ENCODE data around the gene NSL1.
"Not testable (repeated sequence)": the region's sequence is repeated elsewhere in the genome, so short reads cannot be mapped to it uniquely, and the experiment has no call there.

NSL1 gene

GRCh38 chr1:212775241-212775640, 16.3 kb downstream of the NSL1 start:
- H3K9me3 ChIP-seq (replicated peaks in 1 of 11), result peaks cover 6 to 25% (median 20%) of the 10 kb centered on the region in 11 experiments
- no peak overlapping the region for H3K9ac ChIP-seq
- H3K4me3 ChIP-seq, result no peak overlapping the region
- no peaks in the 10 kb centered on the region for H4K20me1 ChIP-seq
- H3K27me3 ChIP-seq, result no peaks in the 10 kb centered on the region
- H3K4me2 ChIP-seq, result peak overlapping the region in 6 of 11 experiments; percentile 17 to 70 (median 50); a peak in 7 of 22 replicates
- H3K27ac ChIP-seq, result peak overlapping the region in 4 of 11 experiments; percentile 8 to 58 (median 22); a peak in 1 of 22 replicates
- H3K4me1 ChIP-seq, result peaks cover 0 to 73% (median 16%) of the 10 kb centered on the region in 10 experiments; a peak in 16 of 20 replicates
- TF ChIP-seq Cebpa-rat (IDR thresholded peaks at IDR 0.05), result no peak
- H3K36me3 ChIP-seq, result peaks cover 3 to 53% (median 38%) of the 10 kb centered on the region in 11 experiments; a peak in 19 of 22 replicates

DNA sequence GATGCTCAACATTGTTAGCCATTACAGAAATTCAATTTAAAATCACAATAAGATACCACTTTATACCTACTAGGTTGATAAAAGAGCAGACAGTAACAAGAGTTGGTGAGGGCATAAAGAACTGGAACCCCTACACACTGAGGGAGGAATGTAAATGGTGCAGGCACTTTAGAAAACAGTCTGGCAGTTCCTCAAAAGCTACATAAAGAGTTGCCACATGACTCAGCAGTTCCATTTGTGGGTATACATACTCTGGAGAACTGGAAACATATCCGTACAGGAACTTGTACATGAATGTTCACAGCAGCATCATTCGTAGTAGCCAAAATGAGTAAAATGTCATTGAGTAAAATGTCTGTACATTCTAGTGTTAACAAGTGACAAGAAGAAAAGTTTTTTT, 17.0 kb downstream of the NSL1 start:
- Histone ChIP-seq H3K27me3 (no peaks in the 10 kb centered on the region), H4K20me1 (no peaks in the 10 kb centered on the region), H3K4me3 (no peak overlapping the region), H3K36me3 (peaks cover 9 to 60% (median 38%) of the 10 kb centered on the region in 11 experiments; a peak in 20 of 22 replicates), H3K27ac (peak overlapping the region in 5 of 11 experiments; percentile 1 to 58 (median 30); a peak in 7 of 22 replicates), H3K4me1 (peaks cover 0 to 73% (median 16%) of the 10 kb centered on the region in 10 experiments; a peak in 16 of 20 replicates), H3K4me2 (peak overlapping the region in 6 of 11 experiments; percentile 17 to 70 (median 50); a peak in 10 of 22 replicates), H3K9ac (no peak overlapping the region), H3K9me3 (replicated peaks in 1 of 11) (peaks cover 13 to 32% (median 27%) of the 10 kb centered on the region in 11 experiments)
- TF ChIP-seq Cebpa-rat (IDR thresholded peaks at IDR 0.05), result no peak

GRCh38 chr1:212773011-212773410, 18.6 kb downstream of the NSL1 start:
- H4K20me1 ChIP-seq, result no peaks in the 10 kb centered on the region
- H3K36me3 ChIP-seq, result peaks cover 24 to 76% (median 52%) of the 10 kb centered on the region in 11 experiments
- peaks cover 28 to 47% (median 43%) of the 10 kb centered on the region in 11 experiments for H3K9me3 ChIP-seq (replicated peaks in 1 of 11)
- H3K27ac ChIP-seq, result no peak overlapping the region
- H3K27me3 ChIP-seq, result no peaks in the 10 kb centered on the region
- H3K4me3 ChIP-seq, result no peak overlapping the region
- TF ChIP-seq Cebpa-rat (IDR thresholded peaks at IDR 0.05), result no peak
- no peak overlapping the region for H3K9ac ChIP-seq
- peak overlapping the region in 3 of 11 experiments; percentile 33 to 70 (median 70); a peak in 4 of 22 replicates for H3K4me2 ChIP-seq
- H3K4me1 ChIP-seq, result peaks cover 0 to 71% (median 16%) of the 10 kb centered on the region in 10 experiments; a peak in 16 of 20 replicates

- Histone ChIP-seq H3K4me2 (peak overlapping the region in 2 of 11 experiments; percentile 2 to 35; a peak in 2 of 22 replicates), H3K9ac (no peak overlapping the region)
- no peak for TF ChIP-seq Cebpa-rat (IDR thresholded peaks at IDR 0.05)
Measured at GRCh38 chr1:212771341-212771740, 20.2 kb downstream of the NSL1 start.

DNA sequence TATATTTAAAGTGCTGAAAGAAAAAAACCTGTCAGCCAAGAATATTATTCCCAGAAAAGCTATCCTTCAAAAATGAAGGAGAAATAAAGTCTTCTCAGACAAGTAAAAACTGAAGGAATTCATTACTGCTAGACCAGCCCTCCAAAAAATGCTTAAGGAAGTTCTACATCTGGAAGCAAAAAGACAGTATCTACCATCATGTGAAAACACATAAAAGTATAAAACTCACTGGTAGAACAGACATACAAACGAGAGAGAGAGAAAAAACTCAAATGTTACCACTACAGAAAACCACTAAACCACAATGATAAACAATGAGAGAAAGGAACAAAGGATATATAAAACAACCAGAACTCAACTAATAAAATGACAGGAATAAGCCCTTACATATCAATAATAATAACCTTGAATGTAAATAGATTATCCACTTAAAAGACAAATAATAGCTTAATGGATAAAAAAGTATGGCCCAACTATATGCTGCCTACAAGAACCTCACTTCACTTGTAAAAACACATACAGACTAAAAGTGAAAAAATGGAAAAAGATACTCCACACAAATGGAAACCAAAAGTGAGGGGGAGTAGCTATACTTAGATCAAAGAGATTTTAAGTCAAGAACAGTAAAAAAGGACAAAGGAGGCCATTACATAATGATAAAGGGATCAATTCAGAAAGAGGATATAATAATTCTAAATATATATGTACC, 22.0 kb downstream of the NSL1 start:
- no peaks in the 10 kb centered on the region for H3K27me3 ChIP-seq
- H3K4me3 ChIP-seq, result 0 out of 20 replicates have a peak overlapping the region, but pooled peaks of 1 of the 10 experiments have one; percentile 14
- TF ChIP-seq Cebpa-rat (IDR thresholded peaks at IDR 0.05), result no peak
- no peak overlapping the region for H3K27ac ChIP-seq
- H3K36me3 ChIP-seq, result peaks cover 45 to 95% (median 76%) of the 10 kb centered on the region in 11 experiments
- H3K4me2 ChIP-seq, result no peak overlapping the region
- no peaks in the 10 kb centered on the region for H4K20me1 ChIP-seq
- peaks cover 55 to 76% (median 69%) of the 10 kb centered on the region in 11 experiments for H3K9me3 ChIP-seq (replicated peaks in 1 of 11)
- no peak overlapping the region for H3K9ac ChIP-seq
- H3K4me1 ChIP-seq, result peaks cover 0 to 42% (median 4%) of the 10 kb centered on the region in 10 experiments; a peak in 14 of 20 replicates

More at GRCh38 chr1:212771341-212771740, 20.2 kb downstream of the NSL1 start:
- no peak overlapping the region for H3K4me3 ChIP-seq
- peaks cover 45 to 64% (median 59%) of the 10 kb centered on the region in 11 experiments for H3K9me3 ChIP-seq (replicated peaks in 1 of 11)
- peaks cover 34 to 86% (median 60%) of the 10 kb centered on the region in 11 experiments for H3K36me3 ChIP-seq
- peaks cover 0 to 55% (median 12%) of the 10 kb centered on the region in 10 experiments; a peak in 16 of 20 replicates for H3K4me1 ChIP-seq
- no peak overlapping the region for H3K27ac ChIP-seq
- no peaks in the 10 kb centered on the region for H3K27me3 ChIP-seq
- H4K20me1 ChIP-seq, result no peaks in the 10 kb centered on the region

DNA sequence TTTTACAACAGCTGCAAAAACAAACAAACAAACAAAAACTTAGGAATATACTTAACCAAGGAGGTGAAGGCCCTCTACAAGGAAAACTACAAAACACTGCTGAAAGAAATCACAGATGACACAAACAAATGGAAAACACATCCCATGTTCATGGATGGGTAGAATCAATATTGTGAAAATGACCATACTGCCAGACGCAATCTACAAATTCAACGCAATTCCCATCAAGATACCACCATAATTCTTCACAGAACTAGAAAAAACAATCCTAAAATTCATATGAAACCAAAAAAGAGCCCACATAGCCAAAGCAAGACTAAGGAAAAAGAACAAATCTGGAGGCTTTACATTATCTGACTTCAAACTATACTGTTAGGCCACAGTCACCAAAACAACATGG, 24.8 kb downstream of the NSL1 start:
- H3K4me2 ChIP-seq, H3K9ac ChIP-seq, H3K4me3 ChIP-seq, H4K20me1 ChIP-seq, H3K27ac ChIP-seq, H3K27me3 ChIP-seq: not testable (repeated sequence)
- H3K36me3 ChIP-seq, result peaks cover 58 to 94% (median 82%) of the 10 kb centered on the region in 11 experiments
- peaks cover 58 to 79% (median 75%) of the 10 kb centered on the region in 11 experiments for H3K9me3 ChIP-seq (replicated peaks in 1 of 11)
- peaks cover 0 to 24% (median 0%) of the 10 kb centered on the region in 10 experiments; a peak in 4 of 20 replicates for H3K4me1 ChIP-seq

DNA sequence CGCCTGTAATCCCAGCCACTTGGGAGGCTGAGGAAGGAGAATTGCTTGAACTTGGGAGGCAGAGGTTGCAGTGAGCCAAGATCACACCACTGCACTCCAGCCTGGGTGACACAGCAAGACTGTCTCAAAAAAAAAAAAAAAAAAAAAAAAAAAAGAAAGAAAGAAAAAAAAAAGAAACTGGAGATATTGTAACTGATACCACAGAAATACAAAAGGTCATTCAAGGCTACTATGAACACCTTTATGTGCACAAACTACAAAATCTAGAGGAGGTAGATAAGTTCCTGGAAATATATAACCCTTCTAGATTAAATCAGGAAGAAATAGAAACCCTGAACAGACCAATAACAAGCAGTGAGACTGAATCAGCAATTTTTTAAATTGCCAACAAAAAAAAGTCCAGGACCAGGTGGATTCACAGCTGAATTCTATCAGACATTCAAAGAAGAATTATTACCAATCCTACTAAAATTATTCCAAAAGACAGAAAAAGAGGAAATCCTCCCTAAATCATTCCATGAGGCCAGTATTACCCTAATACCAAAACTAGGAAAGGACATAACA, 26.8 kb downstream of the NSL1 start:
- Histone ChIP-seq H3K36me3 (peaks cover 63 to 94% (median 81%) of the 10 kb centered on the region in 11 experiments), H3K4me1 (peaks cover 0 to 12% (median 0%) of the 10 kb centered on the region in 10 experiments; a peak in 3 of 20 replicates), H3K4me2 (peak overlapping the region in 1 of 11 experiments; percentile 6; a peak in 1 of 22 replicates), H3K9me3 (replicated peaks in 1 of 11) (peaks cover 45 to 75% (median 64%) of the 10 kb centered on the region in 11 experiments)
- H3K4me3 ChIP-seq, H4K20me1 ChIP-seq, H3K27ac ChIP-seq, H3K27me3 ChIP-seq, H3K9ac ChIP-seq: not testable (repeated sequence)

DNA sequence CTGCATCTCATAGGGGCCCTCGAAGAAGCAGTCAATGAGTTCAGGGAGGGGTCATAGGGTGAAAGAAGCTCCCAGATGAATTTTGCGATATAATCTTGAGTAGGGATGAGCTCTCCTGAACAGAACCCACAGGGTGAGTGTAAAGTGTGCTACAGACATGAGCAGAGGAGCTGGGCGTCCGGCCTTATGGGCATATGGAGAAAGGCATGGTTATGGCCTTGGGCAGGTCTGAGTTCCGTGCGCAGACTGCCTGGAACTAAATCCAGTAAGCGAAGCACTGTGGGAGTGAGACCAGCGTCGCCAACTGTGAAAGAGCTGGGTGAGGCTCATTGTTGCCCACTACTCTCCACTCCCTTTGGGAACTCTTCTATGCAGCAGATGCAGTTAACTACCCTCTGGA, 28.7 kb downstream of the NSL1 start:
- Histone ChIP-seq H3K27ac (no peak overlapping the region), H3K4me3 (no peak overlapping the region), H3K36me3 (peaks cover 44 to 84% (median 65%) of the 10 kb centered on the region in 11 experiments), H3K27me3 (no peaks in the 10 kb centered on the region), H3K9me3 (replicated peaks in 1 of 11) (peaks cover 26 to 55% (median 44%) of the 10 kb centered on the region in 11 experiments), H4K20me1 (peaks cover 0 to 13% (median 0%) of the 10 kb centered on the region in 11 experiments; a peak in 7 of 22 replicates), H3K4me2 (no peak overlapping the region), H3K9ac (no peak overlapping the region), H3K4me1 (peaks cover 0 to 20% (median 0%) of the 10 kb centered on the region in 10 experiments; a peak in 4 of 20 replicates)
- TF ChIP-seq Cebpa-rat (IDR thresholded peaks at IDR 0.05), result no peak

DNA sequence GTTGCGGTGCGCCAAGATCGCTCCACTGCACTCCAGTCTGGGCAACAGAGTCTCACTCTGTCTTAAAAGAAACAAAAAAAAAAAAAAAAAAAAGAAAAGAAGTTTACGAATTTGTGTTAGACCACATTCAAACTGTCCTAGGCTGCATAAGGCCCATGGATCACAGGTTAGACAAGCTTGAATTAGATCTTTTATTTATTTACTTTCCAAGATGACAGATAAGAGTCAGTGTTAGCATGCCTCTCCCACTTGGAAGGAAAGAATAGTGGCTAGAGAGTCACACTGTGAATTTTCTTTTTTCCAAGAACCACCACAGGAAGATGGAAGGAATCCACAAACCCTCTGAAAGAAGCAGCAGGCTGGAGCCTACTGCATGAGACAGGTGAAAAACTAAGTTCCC, 29.3 kb downstream of the NSL1 start:
- peaks cover 0 to 13% (median 0%) of the 10 kb centered on the region in 11 experiments; a peak in 8 of 22 replicates for H4K20me1 ChIP-seq
- H3K27me3 ChIP-seq, result no peaks in the 10 kb centered on the region
- H3K4me2 ChIP-seq, result no peak overlapping the region
- H3K36me3 ChIP-seq, result peaks cover 44 to 84% (median 63%) of the 10 kb centered on the region in 11 experiments
- no peak overlapping the region for H3K27ac ChIP-seq
- H3K4me3 ChIP-seq, result no peak overlapping the region
- peaks cover 20 to 49% (median 38%) of the 10 kb centered on the region in 11 experiments for H3K9me3 ChIP-seq (replicated peaks in 1 of 11)
- TF ChIP-seq Cebpa-rat (IDR thresholded peaks at IDR 0.05), result no peak
- H3K4me1 ChIP-seq, result peaks cover 0 to 20% (median 0%) of the 10 kb centered on the region in 10 experiments; a peak in 4 of 20 replicates
- no peak overlapping the region for H3K9ac ChIP-seq

Data from BLaER1 treated with 17β-estradiol and CSF1 and Interleukin-3, amounts not matched to agents 10 nM and 100 nM (cell line).